HepG2 (cell line): ENCODE measurements around the gene GATA1. TPM values are rescaled to one million over a fixed set of nuclear protein-coding genes. Genes with fewer than 3 reads are reported as not detected.

Experiments used
- ATAC-seq: fragments of 200-7000 bp; cut with Tn5 transposase; 3 replicates; pipeline ENCODE4 v1.9.1; 2020; ENCODE audit warnings: mild to moderate bottlenecking, moderate library complexity
- BruUV-seq: library from RNA; stranded (reverse); fragments of 400-500 nt; replicated peaks from 2 replicates; lab custom pipeline; 2021; lab: Mats Ljungman, UMichigan
- CTCF ChIA-PET: fragments of 300-600 bp; formaldehyde crosslinking; extraction: SDS; loops from one replicate; lab custom pipeline; 2021; ENCODE audit warnings: low total read pairs, inconsistent platforms, low intra/inter-chr PET ratio; lab: Yijun Ruan, JAX
- POLR2A ChIA-PET: fragments of 350-600 bp; sonication (Branson Sonifier 250); formaldehyde crosslinking; loops from one replicate; lab custom pipeline; 2020; ENCODE audit warnings: antibody characterized with exemption, inconsistent platforms; lab: Yijun Ruan, JAX
- DNase-seq: peaks from one replicate; pipeline ENCODE4 v3.0.0-alpha.2; 2015; ENCODE audit warnings: low spot score
- FAIRE-seq: peaks from 3 replicates; lab custom pipeline; 2011; peaks lifted over from hg19 to GRCh38; lab: Jason Lieb, UNC
- H2AFZ ChIP-seq: one replicate; pipeline ENCODE4 v1.6.1; 2011; ENCODE audit warnings: low read length, inconsistent platforms
- H3K27ac ChIP-seq: fragments of 300-600 bp; 3 replicates; pipeline ENCODE4 v1.8.0; 2011; ENCODE audit warnings: mixed run types, mild to moderate bottlenecking, mixed read lengths, low read length, inconsistent platforms; ENCODE audit not compliant: insufficient read depth; ENCODE audit errors: extremely low read length
- H3K27me3 ChIP-seq, 2 experiments: fragments of 200-600 bp in 1 of 2; 2 replicates in 1 of 2; 3 replicates in 1 of 2; pipeline versions ENCODE4 v1.6.0 to v1.8.0; 2011; ENCODE audit warnings: low read length in 2 of 2, mild to moderate bottlenecking in 2 of 2, moderate library complexity in 2 of 2, inconsistent platforms in 1 of 2; ENCODE audit not compliant: insufficient read depth in 2 of 2, control insufficient read depth in 1 of 2
- H3K36me3 ChIP-seq, 2 experiments: fragments of 200-600 bp in 1 of 2; replicated peaks in 1 of 2; 2 replicates in 1 of 2; 3 replicates in 1 of 2; pipeline versions ENCODE4 v1.5.1 to v1.8.0; 2011; ENCODE audit warnings: low read length in 2 of 2, inconsistent platforms in 1 of 2; ENCODE audit not compliant: insufficient read depth in 2 of 2, control insufficient read depth in 1 of 2
- H3K4me1 ChIP-seq: 2 replicates; pipeline ENCODE4 v1.5.1; 2012; ENCODE audit warnings: low read length, inconsistent platforms; ENCODE audit not compliant: insufficient read depth
- H3K4me2 ChIP-seq: 2 replicates; pipeline ENCODE4 v1.6.0; 2011; ENCODE audit warnings: low read depth, low read length, inconsistent platforms
- H3K4me3 ChIP-seq, 3 experiments: fragments of 200-600 bp in 1 of 3; sonication (generic), shearing (Covaris generic) in 1 of 3; replicated peaks in 1 of 3; 2 replicates each; pipeline ENCODE4 v1.5.1; 2011 to 2016; ENCODE audit warnings: low read length in 3 of 3, inconsistent platforms in 2 of 3, low read depth in 2 of 3, mild to moderate bottlenecking in 2 of 3, control low read depth in 1 of 3, mixed read lengths in 1 of 3; ENCODE audit not compliant: insufficient read depth in 1 of 3
- H3K79me2 ChIP-seq: one replicate; pipeline ENCODE4 v1.6.1; 2011; ENCODE audit warnings: low read length, inconsistent platforms; ENCODE audit not compliant: insufficient read depth
- H3K9ac ChIP-seq: 2 replicates; pipeline ENCODE4 v1.6.0; 2011; ENCODE audit warnings: mild to moderate bottlenecking, low read depth, low read length, inconsistent platforms; ENCODE audit not compliant: insufficient read depth
- H3K9me3 ChIP-seq: 2 replicates; pipeline ENCODE4 v1.5.1; 2012; ENCODE audit warnings: mild to moderate bottlenecking, low read length
- H4K20me1 ChIP-seq: 2 replicates; pipeline ENCODE4 v1.6.0; 2011; ENCODE audit warnings: inconsistent platforms, mild to moderate bottlenecking, low read length, moderate library complexity; ENCODE audit not compliant: insufficient read depth
- BRD4 ChIP-seq: sonication (generic); formaldehyde crosslinking; IDR thresholded peaks from 2 replicates; pipeline ENCODE4 v1.4.0; 2020; ENCODE audit warnings: missing genetic modification reagents
- CHCHD3 ChIP-seq: sonication (generic); formaldehyde crosslinking; IDR thresholded peaks from 2 replicates; pipeline ENCODE4 v1.8.0; 2022; ENCODE audit warnings: mild to moderate bottlenecking, missing genetic modification reagents, moderate library complexity
- SIN3B ChIP-seq: fragments of 150-350 bp; IDR thresholded peaks from 2 replicates; pipeline ENCODE4 v1.6.1; 2014; ENCODE audit warnings: low read length
- STAT5B ChIP-seq: sonication (generic); formaldehyde crosslinking; IDR thresholded peaks from 2 replicates; pipeline ENCODE4 v1.4.0; 2020; ENCODE audit warnings: missing genetic modification reagents
- USF2 ChIP-seq, 2 experiments: sonication (generic) in 1 of 2; formaldehyde crosslinking in 1 of 2; IDR thresholded peaks; 2 replicates each; pipeline versions ENCODE4 v1.5.1 to v1.6.1; 2011 to 2020; ENCODE audit warnings: borderline replicate concordance in 1 of 2, low read depth in 1 of 2, low read length in 1 of 2, mild to moderate bottlenecking in 1 of 2, missing genetic modification reagents in 1 of 2, moderate library complexity in 1 of 2
- ZKSCAN1 ChIP-seq: fragments of 150-350 bp; IDR thresholded peaks from 2 replicates; pipeline ENCODE4 v1.6.1; 2014; ENCODE audit warnings: low read length
- ZNF160 ChIP-seq: sonication (generic); formaldehyde crosslinking; IDR thresholded peaks from 2 replicates; pipeline ENCODE4 v1.8.0; 2022; ENCODE audit warnings: mild to moderate bottlenecking, inconsistent platforms, missing genetic modification reagents
- WGBS: methylation state at CpG from one replicate; pipeline ENCODE4 v1.1.6; 2017; ENCODE audit warnings: low lambda C conversion rate; 5-methylcytosine and 5-hydroxymethylcytosine counted together
- in situ Hi-C: cut with HindIII; loops from 2 replicates; pipeline ENCODE4 v1.10.0; 2017; ENCODE audit warnings: low pct_unique_long_range_greater_than_20kb; ENCODE audit not compliant: extremely low pct_ligation_motif_present
- intact Hi-C: fragments of 100-400 bp; cut with micrococcal nuclease; formaldehyde crosslinking; loops from one replicate; pipeline ENCODE4 v1.10.0; 2022; ENCODE audit not compliant: unreplicated experiment
- polyA plus RNA-seq, 8 experiments: library from polyadenylated mRNA; depleted of rRNA in 3 of 8; stranded (reverse) in 7 of 8; unstranded in 1 of 8; fragments of >200 nt; fragmentation: Illumina TruSeq in 4 of 8; extraction: Trizol in 4 of 8; gene quantifications; 2 replicates each; pipeline versions ENCODE4 v1.2.1 to v1.2.3, GENCODE V29; 2011 to 2016; ENCODE audit warnings: low read depth in 4 of 8, missing spikeins in 1 of 8, mixed read lengths in 1 of 8; ENCODE audit not compliant: insufficient read depth in 1 of 8
- total RNA-seq, 5 experiments: library from RNA; depleted of rRNA; stranded (reverse); fragments of >200 nt; fragmentation: Illumina TruSeq; extraction: Trizol; gene quantifications; 2 replicates each; pipeline ENCODE4 v1.2.3, GENCODE V29; 2016; ENCODE audit warnings: low read depth in 1 of 5
- TF ChIP-seq, protein P1 (sequence below): sonication (generic); formaldehyde crosslinking; IDR thresholded peaks from 2 replicates; pipeline ENCODE4 v1.8.0; 2023; ENCODE audit warnings: mild to moderate bottlenecking, missing genetic modification reagents
- TF ChIP-seq, protein P2 (sequence below): sonication (generic); formaldehyde crosslinking; IDR thresholded peaks from 2 replicates; pipeline ENCODE4 v1.4.0; 2020; ENCODE audit warnings: missing genetic modification reagents
- TF ChIP-seq, protein P3 (sequence below): sonication (generic); formaldehyde crosslinking; IDR thresholded peaks from 2 replicates; pipeline ENCODE4 v1.4.0; 2020; ENCODE audit warnings: missing genetic modification reagents
- TF ChIP-seq, protein P4 (sequence below): sonication (generic); formaldehyde crosslinking; IDR thresholded peaks from 2 replicates; pipeline ENCODE4 v1.4.0; 2020; ENCODE audit warnings: missing genetic modification reagents, borderline replicate concordance
- TF ChIP-seq, protein P5 (sequence below): sonication (generic); formaldehyde crosslinking; IDR thresholded peaks from 2 replicates; pipeline ENCODE4 v1.4.0; 2020; ENCODE audit warnings: low read depth, mild to moderate bottlenecking, missing genetic modification reagents
- TF ChIP-seq, protein P6 (sequence below): sonication (generic); formaldehyde crosslinking; IDR thresholded peaks from 2 replicates; pipeline ENCODE4 v1.4.0; 2020; ENCODE audit warnings: missing genetic modification reagents

Gene GATA1
- total and polyA plus RNA-seq, 2 of the 13 experiments (the other 11 are each of a cell fraction or from before 2014, with no cell fraction given): 0.13 TPM; not detected in 1

DNA sequence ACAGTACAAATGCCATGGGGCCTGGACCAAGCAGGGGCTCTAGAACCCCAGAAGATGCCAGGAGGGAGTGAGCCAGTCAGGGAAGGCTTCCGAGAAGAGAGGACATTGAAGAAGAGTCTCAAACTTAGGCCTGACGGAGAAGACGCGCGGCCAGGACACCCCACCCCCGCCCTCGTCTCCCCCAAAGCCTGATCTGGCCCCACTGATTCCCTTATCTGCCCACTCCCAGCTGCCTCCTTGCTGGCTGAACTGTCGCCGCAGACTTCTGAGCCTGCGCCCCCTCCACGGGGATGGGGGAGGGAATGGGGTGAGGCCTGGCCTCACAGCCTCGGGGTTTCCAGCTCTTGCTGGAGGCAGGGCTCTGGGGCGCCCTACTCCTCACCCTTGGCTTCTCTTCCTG, 3.6 kb upstream of the GATA1 start:
- no peak overlapping the region for H3K27ac ChIP-seq
- H3K4me2 ChIP-seq: no peak overlapping the region
- CTCF ChIA-PET: no interaction called here
- no CpG with 5 or more reads among the region's 13 CpGs for WGBS
- ATAC-seq (no peak), FAIRE-seq (no peak), DNase-seq (no peak)
- in situ Hi-C loops: no loop called here
- no peaks in the 10 kb centered on the region for H3K27me3 ChIP-seq
- H2AFZ ChIP-seq: no peak overlapping the region
- no peaks in the 10 kb centered on the region for H3K36me3 ChIP-seq
- no peaks in the 10 kb centered on the region for H3K79me2 ChIP-seq
- intact Hi-C loops: no loop called here
- no peaks in the 10 kb centered on the region for H4K20me1 ChIP-seq
- POLR2A ChIA-PET: no interaction called here
- BruUV-seq: no TSS peak
- H3K9me3 ChIP-seq: no peaks in the 10 kb centered on the region
- H3K9ac ChIP-seq: no peak overlapping the region
- H3K4me1 ChIP-seq: no peaks in the 10 kb centered on the region
- no peak overlapping the region for H3K4me3 ChIP-seq
- TF ChIP-seq, protein P1, sequence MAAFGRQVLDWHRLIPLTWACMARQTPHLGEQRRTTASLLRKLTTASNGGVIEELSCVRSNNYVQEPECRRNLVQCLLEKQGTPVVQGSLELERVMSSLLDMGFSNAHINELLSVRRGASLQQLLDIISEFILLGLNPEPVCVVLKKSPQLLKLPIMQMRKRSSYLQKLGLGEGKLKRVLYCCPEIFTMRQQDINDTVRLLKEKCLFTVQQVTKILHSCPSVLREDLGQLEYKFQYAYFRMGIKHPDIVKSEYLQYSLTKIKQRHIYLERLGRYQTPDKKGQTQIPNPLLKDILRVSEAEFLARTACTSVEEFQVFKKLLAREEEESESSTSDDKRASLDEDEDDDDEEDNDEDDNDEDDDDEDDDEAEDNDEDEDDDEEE (CRISPR knock-in tag): no peak
- TF ChIP-seq, protein P2, sequence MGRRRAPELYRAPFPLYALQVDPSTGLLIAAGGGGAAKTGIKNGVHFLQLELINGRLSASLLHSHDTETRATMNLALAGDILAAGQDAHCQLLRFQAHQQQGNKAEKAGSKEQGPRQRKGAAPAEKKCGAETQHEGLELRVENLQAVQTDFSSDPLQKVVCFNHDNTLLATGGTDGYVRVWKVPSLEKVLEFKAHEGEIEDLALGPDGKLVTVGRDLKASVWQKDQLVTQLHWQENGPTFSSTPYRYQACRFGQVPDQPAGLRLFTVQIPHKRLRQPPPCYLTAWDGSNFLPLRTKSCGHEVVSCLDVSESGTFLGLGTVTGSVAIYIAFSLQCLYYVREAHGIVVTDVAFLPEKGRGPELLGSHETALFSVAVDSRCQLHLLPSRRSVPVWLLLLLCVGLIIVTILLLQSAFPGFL (CRISPR knock-in tag): no peak
- TF ChIP-seq BRD4 (CRISPR knock-in tag): no peak
- TF ChIP-seq, protein P3, sequence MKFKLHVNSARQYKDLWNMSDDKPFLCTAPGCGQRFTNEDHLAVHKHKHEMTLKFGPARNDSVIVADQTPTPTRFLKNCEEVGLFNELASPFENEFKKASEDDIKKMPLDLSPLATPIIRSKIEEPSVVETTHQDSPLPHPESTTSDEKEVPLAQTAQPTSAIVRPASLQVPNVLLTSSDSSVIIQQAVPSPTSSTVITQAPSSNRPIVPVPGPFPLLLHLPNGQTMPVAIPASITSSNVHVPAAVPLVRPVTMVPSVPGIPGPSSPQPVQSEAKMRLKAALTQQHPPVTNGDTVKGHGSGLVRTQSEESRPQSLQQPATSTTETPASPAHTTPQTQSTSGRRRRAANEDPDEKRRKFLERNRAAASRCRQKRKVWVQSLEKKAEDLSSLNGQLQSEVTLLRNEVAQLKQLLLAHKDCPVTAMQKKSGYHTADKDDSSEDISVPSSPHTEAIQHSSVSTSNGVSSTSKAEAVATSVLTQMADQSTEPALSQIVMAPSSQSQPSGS (CRISPR knock-in tag): no peak
- no peak for TF ChIP-seq USF2 (IDR thresholded peaks at IDR 0.05; ENCODE audit: low read depth, low read length)
- no peak for TF ChIP-seq USF2 (CRISPR knock-in tag; IDR thresholded peaks at IDR 0.05; ENCODE audit: borderline replicate concordance)
- TF ChIP-seq, protein P4, sequence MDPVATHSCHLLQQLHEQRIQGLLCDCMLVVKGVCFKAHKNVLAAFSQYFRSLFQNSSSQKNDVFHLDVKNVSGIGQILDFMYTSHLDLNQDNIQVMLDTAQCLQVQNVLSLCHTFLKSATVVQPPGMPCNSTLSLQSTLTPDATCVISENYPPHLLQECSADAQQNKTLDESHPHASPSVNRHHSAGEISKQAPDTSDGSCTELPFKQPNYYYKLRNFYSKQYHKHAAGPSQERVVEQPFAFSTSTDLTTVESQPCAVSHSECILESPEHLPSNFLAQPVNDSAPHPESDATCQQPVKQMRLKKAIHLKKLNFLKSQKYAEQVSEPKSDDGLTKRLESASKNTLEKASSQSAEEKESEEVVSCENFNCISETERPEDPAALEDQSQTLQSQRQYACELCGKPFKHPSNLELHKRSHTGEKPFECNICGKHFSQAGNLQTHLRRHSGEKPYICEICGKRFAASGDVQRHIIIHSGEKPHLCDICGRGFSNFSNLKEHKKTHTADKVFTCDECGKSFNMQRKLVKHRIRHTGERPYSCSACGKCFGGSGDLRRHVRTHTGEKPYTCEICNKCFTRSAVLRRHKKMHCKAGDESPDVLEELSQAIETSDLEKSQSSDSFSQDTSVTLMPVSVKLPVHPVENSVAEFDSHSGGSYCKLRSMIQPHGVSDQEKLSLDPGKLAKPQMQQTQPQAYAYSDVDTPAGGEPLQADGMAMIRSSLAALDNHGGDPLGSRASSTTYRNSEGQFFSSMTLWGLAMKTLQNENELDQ (CRISPR knock-in tag): no peak
- TF ChIP-seq, protein P5, sequence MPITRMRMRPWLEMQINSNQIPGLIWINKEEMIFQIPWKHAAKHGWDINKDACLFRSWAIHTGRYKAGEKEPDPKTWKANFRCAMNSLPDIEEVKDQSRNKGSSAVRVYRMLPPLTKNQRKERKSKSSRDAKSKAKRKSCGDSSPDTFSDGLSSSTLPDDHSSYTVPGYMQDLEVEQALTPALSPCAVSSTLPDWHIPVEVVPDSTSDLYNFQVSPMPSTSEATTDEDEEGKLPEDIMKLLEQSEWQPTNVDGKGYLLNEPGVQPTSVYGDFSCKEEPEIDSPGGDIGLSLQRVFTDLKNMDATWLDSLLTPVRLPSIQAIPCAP (CRISPR knock-in tag): no peak
- no peak for TF ChIP-seq CHCHD3
- no peak for TF ChIP-seq ZNF160 (CRISPR knock-in tag)
- no peak for TF ChIP-seq STAT5B (CRISPR knock-in tag)
- TF ChIP-seq, protein P6, sequence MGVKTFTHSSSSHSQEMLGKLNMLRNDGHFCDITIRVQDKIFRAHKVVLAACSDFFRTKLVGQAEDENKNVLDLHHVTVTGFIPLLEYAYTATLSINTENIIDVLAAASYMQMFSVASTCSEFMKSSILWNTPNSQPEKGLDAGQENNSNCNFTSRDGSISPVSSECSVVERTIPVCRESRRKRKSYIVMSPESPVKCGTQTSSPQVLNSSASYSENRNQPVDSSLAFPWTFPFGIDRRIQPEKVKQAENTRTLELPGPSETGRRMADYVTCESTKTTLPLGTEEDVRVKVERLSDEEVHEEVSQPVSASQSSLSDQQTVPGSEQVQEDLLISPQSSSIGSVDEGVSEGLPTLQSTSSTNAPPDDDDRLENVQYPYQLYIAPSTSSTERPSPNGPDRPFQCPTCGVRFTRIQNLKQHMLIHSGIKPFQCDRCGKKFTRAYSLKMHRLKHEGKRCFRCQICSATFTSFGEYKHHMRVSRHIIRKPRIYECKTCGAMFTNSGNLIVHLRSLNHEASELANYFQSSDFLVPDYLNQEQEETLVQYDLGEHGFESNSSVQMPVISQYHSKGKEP (CRISPR knock-in tag): no peak
- no peak for TF ChIP-seq ZKSCAN1
- no peak for TF ChIP-seq SIN3B
